ENCODE measurements around the gene SLC35F3.

DNA sequence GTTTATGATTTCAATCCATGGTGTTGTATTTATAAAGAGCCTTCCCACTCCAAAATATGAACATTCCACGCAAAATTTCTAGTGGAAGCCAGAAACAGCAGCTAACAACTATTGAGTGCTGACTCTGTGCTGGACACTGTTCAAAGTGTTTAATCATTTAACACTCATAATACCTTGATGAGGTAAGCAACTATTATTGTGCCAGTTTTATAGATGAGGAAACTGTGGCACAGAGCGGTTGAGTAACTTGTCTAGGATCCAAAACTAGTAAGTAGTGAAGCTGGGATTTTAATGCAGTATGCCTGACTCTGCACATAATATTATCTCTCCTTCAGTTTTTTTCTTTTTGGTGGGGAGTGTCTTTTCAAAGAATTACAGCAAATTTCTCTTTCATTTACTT, 228.3 kb downstream of the SLC35F3 start:
- TF ChIP-seq, protein P1, sequence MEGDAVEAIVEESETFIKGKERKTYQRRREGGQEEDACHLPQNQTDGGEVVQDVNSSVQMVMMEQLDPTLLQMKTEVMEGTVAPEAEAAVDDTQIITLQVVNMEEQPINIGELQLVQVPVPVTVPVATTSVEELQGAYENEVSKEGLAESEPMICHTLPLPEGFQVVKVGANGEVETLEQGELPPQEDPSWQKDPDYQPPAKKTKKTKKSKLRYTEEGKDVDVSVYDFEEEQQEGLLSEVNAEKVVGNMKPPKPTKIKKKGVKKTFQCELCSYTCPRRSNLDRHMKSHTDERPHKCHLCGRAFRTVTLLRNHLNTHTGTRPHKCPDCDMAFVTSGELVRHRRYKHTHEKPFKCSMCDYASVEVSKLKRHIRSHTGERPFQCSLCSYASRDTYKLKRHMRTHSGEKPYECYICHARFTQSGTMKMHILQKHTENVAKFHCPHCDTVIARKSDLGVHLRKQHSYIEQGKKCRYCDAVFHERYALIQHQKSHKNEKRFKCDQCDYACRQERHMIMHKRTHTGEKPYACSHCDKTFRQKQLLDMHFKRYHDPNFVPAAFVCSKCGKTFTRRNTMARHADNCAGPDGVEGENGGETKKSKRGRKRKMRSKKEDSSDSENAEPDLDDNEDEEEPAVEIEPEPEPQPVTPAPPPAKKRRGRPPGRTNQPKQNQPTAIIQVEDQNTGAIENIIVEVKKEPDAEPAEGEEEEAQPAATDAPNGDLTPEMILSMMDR (IDR thresholded peaks at IDR 0.05) = no peak
- TF ChIP-seq POLR2A (IDR thresholded peaks at IDR 0.05) = no peak

Data from Peyer's patch (tissue), 4 donors.